CD4-positive, alpha-beta T cell (primary cell): ENCODE measurements around the gene RAB3B. TPM values are rescaled to one million over a fixed set of nuclear protein-coding genes. Genes with fewer than 3 reads are reported as not detected.

Source experiments
- ATAC-seq: fragments of 200-7000 bp; cut with Tn5 transposase; one replicate; pipeline ENCODE4 v1.10.0; 2022; ENCODE audit warnings: mild to moderate bottlenecking; ENCODE audit not compliant: poor library complexity
- CTCF ChIA-PET: fragments of 350-600 bp; sonication (Branson Sonifier 250); formaldehyde crosslinking; loops from one replicate; lab custom pipeline; 2021; ENCODE audit warnings: antibody characterized with exemption, inconsistent platforms; lab: Charles Lee
- POLR2A ChIA-PET: fragments of 350-600 bp; sonication (Branson Sonifier 250); formaldehyde crosslinking; loops from one replicate; lab custom pipeline; 2021; ENCODE audit warnings: antibody characterized with exemption, inconsistent platforms; lab: Charles Lee
- DNase-seq, 14 experiments: peaks; one replicate each; pipeline ENCODE4 v3.0.0-alpha.2; 2013 to 2020; ENCODE audit warnings: mixed read lengths in 2 of 14
- H3K27ac ChIP-seq, 2 donors: one replicate each; pipeline versions ENCODE4 v1.5.1 to v1.7.0; 2013; ENCODE audit warnings: low read length in 2 of 2, low read depth in 1 of 2, mild to moderate bottlenecking in 1 of 2
- H3K27me3 ChIP-seq, 2 experiments: 1 replicate in 1 of 2; 2 replicates in 1 of 2; pipeline versions ENCODE4 v1.6.1 to v1.7.0; 2013; ENCODE audit warnings: low read length in 2 of 2, control low read depth in 1 of 2, mild to moderate bottlenecking in 1 of 2, moderate library complexity in 1 of 2; ENCODE audit not compliant: insufficient read depth in 2 of 2, control insufficient read depth in 1 of 2
- H3K36me3 ChIP-seq: one replicate; pipeline ENCODE4 v1.6.1; 2013; ENCODE audit warnings: low read length, control low read depth; ENCODE audit not compliant: insufficient read depth
- H3K4me1 ChIP-seq: one replicate; pipeline ENCODE4 v1.6.1; 2013; ENCODE audit warnings: low read length, control low read depth; ENCODE audit not compliant: insufficient read depth
- H3K4me3 ChIP-seq: one replicate; pipeline ENCODE4 v1.5.1; 2013; ENCODE audit warnings: mild to moderate bottlenecking, low read length, moderate library complexity
- H3K9me3 ChIP-seq, 2 experiments: 1 replicate in 1 of 2; 2 replicates in 1 of 2; pipeline versions ENCODE4 v1.6.1 to v1.7.0; 2013; ENCODE audit warnings: low read length in 2 of 2, mild to moderate bottlenecking in 2 of 2, control low read depth in 1 of 2, moderate library complexity in 1 of 2; ENCODE audit not compliant: control insufficient read depth in 1 of 2, insufficient read depth in 1 of 2
- H3K27ac Mint-ChIP-seq: one replicate; pipeline ENCODE4 v1.8.0; 2020; ENCODE audit warnings: mixed read lengths
- H3K27me3 Mint-ChIP-seq: one replicate; pipeline ENCODE4 v1.8.0; 2021; ENCODE audit warnings: mixed read lengths
- H3K36me3 Mint-ChIP-seq: one replicate; pipeline ENCODE4 v1.8.0; 2021; ENCODE audit warnings: low read depth, mixed read lengths
- H3K4me1 Mint-ChIP-seq: one replicate; pipeline ENCODE4 v1.8.0; 2021; ENCODE audit warnings: low read depth, mixed read lengths
- H3K4me3 Mint-ChIP-seq: one replicate; pipeline ENCODE4 v1.8.0; 2020; ENCODE audit warnings: mild to moderate bottlenecking, mixed read lengths
- H3K9me3 Mint-ChIP-seq: one replicate; pipeline ENCODE4 v1.8.0; 2020; ENCODE audit warnings: mixed read lengths
- intact Hi-C, 2 experiments: fragments of 100-400 bp; cut with DNase I in 1 of 2; cut with micrococcal nuclease in 1 of 2; formaldehyde crosslinking; loops; one replicate each; pipeline versions ENCODE4 v1.15.1 to v1.9.0; 2023 to 2025; cut with DNase I, micrococcal nuclease
- total RNA-seq, 174 experiments: library from RNA in 2 of 174; stranded (reverse) in 2 of 174; gene quantifications; one replicate each; pipeline ENCODE4 v1.2.3 and lab custom pipeline; 2021 to 2026
- TF ChIP-seq, protein P1 (sequence below): fragments of 200-600 bp; IDR thresholded peaks from one replicate; pipeline ENCODE4 v1.8.0; 2022; ENCODE audit warnings: antibody characterized with exemption, mild to moderate bottlenecking

The RAB3B gene
- total RNA-seq, 2 experiments from 2014 or later = not detected

DNA sequence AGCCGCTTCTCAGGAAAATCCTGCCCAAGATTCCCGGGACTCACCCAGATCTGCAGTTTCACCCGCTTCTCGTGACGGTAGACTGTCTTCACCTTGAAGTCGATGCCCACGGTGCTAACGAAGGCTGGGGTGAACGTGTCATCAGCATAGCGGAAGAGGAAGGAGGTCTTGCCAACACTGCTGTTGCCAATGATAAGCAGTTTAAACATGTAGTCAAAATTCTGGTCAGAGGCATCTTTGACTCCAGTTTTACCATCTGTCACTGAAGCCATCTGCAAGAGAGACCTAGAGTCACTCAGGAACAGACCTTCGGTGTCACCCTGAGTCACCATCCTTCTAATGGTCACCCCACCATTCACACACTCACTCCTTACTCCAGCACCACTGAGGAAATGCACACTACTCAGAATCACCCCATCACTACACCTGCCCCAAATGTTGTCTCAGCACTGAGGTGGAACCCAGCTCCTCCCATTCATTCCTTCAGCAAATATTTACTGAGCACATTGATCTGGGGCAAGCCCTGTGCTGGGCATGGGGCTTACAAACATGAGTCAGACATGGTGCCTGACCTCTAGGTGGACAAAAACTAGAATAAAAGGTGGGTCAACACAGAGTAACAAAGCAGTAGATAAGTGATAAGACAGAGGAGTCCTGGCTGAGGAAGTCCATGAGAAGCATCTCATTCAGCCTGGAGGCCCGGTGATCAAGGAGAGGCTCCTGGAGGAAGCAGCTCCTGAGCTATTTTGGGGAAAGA is 13.5 kb downstream of the RAB3B start:
- ATAC-seq (no peak), DNase-seq (no peak)
- no peak overlapping the region for H3K27ac ChIP-seq
- H3K4me1 ChIP-seq = no peaks in the 10 kb centered on the region
- no peak overlapping the region for H3K4me3 ChIP-seq
- Mint-ChIP-seq H3K9me3 (no peaks in the 10 kb centered on the region), H3K4me1 (no peaks in the 10 kb centered on the region), H3K27me3 (no peaks in the 10 kb centered on the region), H3K36me3 (no peaks in the 10 kb centered on the region), H3K4me3 (no peak overlapping the region), H3K27ac (no peak overlapping the region)
- intact Hi-C loops = no loop called here
- ChIA-PET CTCF (no interaction called here), POLR2A (no interaction called here)
- H3K9me3 ChIP-seq = no peaks in the 10 kb centered on the region
- no peaks in the 10 kb centered on the region for H3K27me3 ChIP-seq
- TF ChIP-seq, protein P1, sequence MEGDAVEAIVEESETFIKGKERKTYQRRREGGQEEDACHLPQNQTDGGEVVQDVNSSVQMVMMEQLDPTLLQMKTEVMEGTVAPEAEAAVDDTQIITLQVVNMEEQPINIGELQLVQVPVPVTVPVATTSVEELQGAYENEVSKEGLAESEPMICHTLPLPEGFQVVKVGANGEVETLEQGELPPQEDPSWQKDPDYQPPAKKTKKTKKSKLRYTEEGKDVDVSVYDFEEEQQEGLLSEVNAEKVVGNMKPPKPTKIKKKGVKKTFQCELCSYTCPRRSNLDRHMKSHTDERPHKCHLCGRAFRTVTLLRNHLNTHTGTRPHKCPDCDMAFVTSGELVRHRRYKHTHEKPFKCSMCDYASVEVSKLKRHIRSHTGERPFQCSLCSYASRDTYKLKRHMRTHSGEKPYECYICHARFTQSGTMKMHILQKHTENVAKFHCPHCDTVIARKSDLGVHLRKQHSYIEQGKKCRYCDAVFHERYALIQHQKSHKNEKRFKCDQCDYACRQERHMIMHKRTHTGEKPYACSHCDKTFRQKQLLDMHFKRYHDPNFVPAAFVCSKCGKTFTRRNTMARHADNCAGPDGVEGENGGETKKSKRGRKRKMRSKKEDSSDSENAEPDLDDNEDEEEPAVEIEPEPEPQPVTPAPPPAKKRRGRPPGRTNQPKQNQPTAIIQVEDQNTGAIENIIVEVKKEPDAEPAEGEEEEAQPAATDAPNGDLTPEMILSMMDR = no peak
- H3K36me3 ChIP-seq = no peaks in the 10 kb centered on the region

DNA sequence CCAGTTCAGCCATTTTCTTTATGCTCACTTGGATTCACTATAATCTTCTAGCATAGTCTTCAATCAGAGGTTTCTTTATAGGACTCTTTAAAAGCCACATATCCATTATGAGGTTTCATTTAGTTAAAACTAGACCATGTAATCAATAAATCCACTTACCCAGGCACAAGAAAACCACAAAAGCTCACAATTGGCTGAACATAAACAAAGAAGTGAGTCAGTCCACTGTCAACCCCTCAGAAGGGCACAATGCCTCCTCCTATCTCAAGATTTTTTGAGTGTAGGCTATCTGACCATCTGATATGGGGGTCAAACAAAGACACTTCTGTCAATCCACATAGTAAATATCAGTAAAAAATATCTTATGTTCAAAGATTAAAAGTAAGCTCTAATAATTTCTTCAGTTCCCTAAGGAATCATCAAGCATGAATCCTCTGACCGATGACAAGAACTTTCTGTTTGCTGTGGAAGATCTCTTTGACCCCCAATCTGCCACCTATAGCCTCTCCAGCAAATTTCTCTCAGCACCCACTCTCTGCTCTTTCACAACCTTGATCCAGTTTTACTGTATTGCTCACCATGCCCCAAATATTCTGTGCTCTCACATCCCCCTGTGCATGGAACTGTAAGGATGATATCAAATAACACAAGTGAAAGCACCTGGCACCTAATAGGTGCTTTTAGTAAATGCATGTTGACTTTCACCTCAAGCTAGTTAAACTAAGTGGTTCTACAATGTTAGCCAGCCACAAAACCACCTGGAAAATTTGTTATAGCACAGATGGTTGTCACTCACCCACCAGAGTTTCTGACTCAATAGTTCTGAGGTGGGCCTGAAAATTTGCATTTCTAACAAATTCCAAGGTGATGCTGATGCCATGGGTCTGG is 16.7 kb downstream of the RAB3B start:
- Mint-ChIP-seq H3K27me3 (no peaks in the 10 kb centered on the region), H3K27ac (no peak overlapping the region), H3K4me1 (no peaks in the 10 kb centered on the region), H3K4me3 (no peak overlapping the region), H3K9me3 (no peaks in the 10 kb centered on the region), H3K36me3 (no peaks in the 10 kb centered on the region)
- no peak overlapping the region for H3K4me3 ChIP-seq
- H3K4me1 ChIP-seq = no peaks in the 10 kb centered on the region
- ChIA-PET POLR2A (no interaction called here), CTCF (no interaction called here)
- intact Hi-C loops = no loop called here
- H3K27ac ChIP-seq = no peak overlapping the region
- H3K9me3 ChIP-seq = no peaks in the 10 kb centered on the region
- no peak for DNase-seq
- no peak for ATAC-seq
- H3K36me3 ChIP-seq = no peaks in the 10 kb centered on the region
- TF ChIP-seq, protein P1 = no peak
- H3K27me3 ChIP-seq = no peaks in the 10 kb centered on the region

DNA sequence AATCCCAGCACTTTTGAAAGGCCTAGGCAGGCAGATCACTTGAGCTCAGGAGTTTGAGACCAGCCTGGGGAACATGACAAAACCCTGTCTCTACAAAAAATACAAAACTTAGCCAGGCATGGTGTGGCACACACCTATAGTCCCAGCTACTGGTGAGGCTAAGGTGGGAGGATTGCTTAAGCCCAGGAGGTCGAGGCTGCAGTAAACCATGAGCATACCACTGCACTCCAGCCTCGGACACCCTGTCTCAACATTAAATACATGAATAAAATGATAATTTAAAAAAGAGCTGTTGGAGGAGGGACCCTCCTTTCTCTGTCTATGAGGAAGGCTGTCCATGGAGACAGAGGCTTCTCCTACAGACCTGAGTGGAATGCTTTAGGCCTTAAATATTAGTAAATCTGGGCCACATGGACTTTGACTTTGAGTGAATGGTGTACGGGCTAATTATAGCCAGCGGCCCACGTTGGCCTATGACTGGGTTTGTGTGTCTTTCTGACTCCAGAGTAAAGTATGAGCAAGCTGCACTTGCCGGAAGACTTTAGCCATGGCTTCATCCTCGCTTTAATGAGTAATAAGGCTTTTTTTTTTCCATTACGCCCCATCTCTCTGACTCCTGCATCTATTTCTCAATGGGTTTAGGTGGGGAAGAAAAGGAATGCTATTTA is 21.3 kb downstream of the RAB3B start:
- no peaks in the 10 kb centered on the region for H3K27me3 ChIP-seq
- DNase-seq (no peak), ATAC-seq (no peak)
- CTCF ChIA-PET = no interaction called here
- H3K27ac Mint-ChIP-seq = no peak overlapping the region
- no peaks in the 10 kb centered on the region for H3K9me3 ChIP-seq
- no peaks in the 10 kb centered on the region for H3K9me3 Mint-ChIP-seq
- no peaks in the 10 kb centered on the region for H3K4me1 Mint-ChIP-seq
- no peak overlapping the region for H3K4me3 ChIP-seq
- no peaks in the 10 kb centered on the region for H3K27me3 Mint-ChIP-seq
- TF ChIP-seq, protein P1 = no peak
- intact Hi-C loops = no loop called here
- POLR2A ChIA-PET = no interaction called here
- H3K4me3 Mint-ChIP-seq = no peak overlapping the region
- no peaks in the 10 kb centered on the region for H3K36me3 ChIP-seq
- no peaks in the 10 kb centered on the region for H3K4me1 ChIP-seq
- H3K36me3 Mint-ChIP-seq = no peaks in the 10 kb centered on the region
- no peak overlapping the region for H3K27ac ChIP-seq
